GM23338 (cell line): ENCODE results near the gene NTN3. TPM values are rescaled to one million over a fixed set of nuclear protein-coding genes. Genes with fewer than 3 reads are reported as not detected.

Experiments
- ATAC-seq: fragments of 200-7000 bp; cut with Tn5 transposase; 3 replicates; pipeline ENCODE4 v1.9.1; 2020
- DNase-seq: peaks from one replicate; pipeline ENCODE4 v3.0.0-alpha.2; 2015; ENCODE audit warnings: low spot score
- H2AFZ ChIP-seq: fragments of 200-600 bp; sonication (generic); 2 replicates; pipeline ENCODE4 v1.8.0; 2016; ENCODE audit warnings: antibody characterized with exemption, mild to moderate bottlenecking, moderate library complexity
- H3F3A ChIP-seq: fragments of 200-600 bp; sonication (generic); replicated peaks from 2 replicates; pipeline ENCODE4 v1.8.0; 2017; ENCODE audit warnings: antibody characterized with exemption, mixed run types, low read depth
- H3K27ac ChIP-seq: fragments of 200-600 bp; sonication (generic); 2 replicates; pipeline ENCODE4 v1.6.1; 2016; ENCODE audit warnings: low read depth
- H3K27me3 ChIP-seq: fragments of 200-600 bp; sonication (generic); 2 replicates; pipeline ENCODE4 v1.8.0; 2016; ENCODE audit warnings: mild to moderate bottlenecking, mixed run types, moderate library complexity; ENCODE audit not compliant: insufficient read depth
- H3K36me3 ChIP-seq: fragments of 200-600 bp; sonication (generic); 2 replicates; pipeline ENCODE4 v1.8.0; 2016; ENCODE audit warnings: mild to moderate bottlenecking; ENCODE audit not compliant: insufficient read depth
- H3K4me1 ChIP-seq: fragments of 200-600 bp; sonication (generic); 2 replicates; pipeline ENCODE4 v1.8.0; 2016; ENCODE audit warnings: mild to moderate bottlenecking, moderate library complexity; ENCODE audit not compliant: insufficient read depth
- H3K4me2 ChIP-seq: fragments of 200-600 bp; sonication (generic); 2 replicates; pipeline ENCODE4 v1.7.1; 2017; ENCODE audit warnings: mixed run types
- H3K4me3 ChIP-seq: fragments of 200-600 bp; sonication (generic); 2 replicates; pipeline ENCODE4 v1.6.1; 2016; ENCODE audit warnings: mixed run types
- H3K79me2 ChIP-seq: fragments of 200-600 bp; sonication (generic); replicated peaks from 2 replicates; pipeline ENCODE4 v1.8.0; 2017; ENCODE audit warnings: mild to moderate bottlenecking; ENCODE audit not compliant: insufficient read depth
- H3K9me2 ChIP-seq: fragments of 200-600 bp; sonication (generic); 2 replicates; pipeline ENCODE4 v1.8.0; 2017; ENCODE audit not compliant: insufficient read depth
- H4K20me1 ChIP-seq: fragments of 200-600 bp; sonication (generic); replicated peaks from 2 replicates; pipeline ENCODE4 v1.8.0; 2017; ENCODE audit warnings: mild to moderate bottlenecking; ENCODE audit not compliant: insufficient read depth
- H3K27ac Mint-ChIP-seq: 2 replicates; pipeline ENCODE4 v1.8.0; 2020; ENCODE audit warnings: inconsistent platforms, mild to moderate bottlenecking, moderate library complexity, mixed read lengths
- H3K27me3 Mint-ChIP-seq: 3 replicates; pipeline ENCODE4 v1.8.0; 2022; ENCODE audit warnings: low read depth, mild to moderate bottlenecking, moderate library complexity, mixed read lengths, inconsistent platforms; ENCODE audit not compliant: insufficient read depth, poor library complexity
- H3K36me3 Mint-ChIP-seq: 3 replicates; pipeline ENCODE4 v1.8.0; 2021; ENCODE audit warnings: low read depth, mild to moderate bottlenecking, inconsistent platforms, moderate library complexity, mixed read lengths
- H3K4me1 Mint-ChIP-seq: 3 replicates; pipeline ENCODE4 v1.8.0; 2020; ENCODE audit warnings: mild to moderate bottlenecking, inconsistent platforms, mixed read lengths
- H3K4me3 Mint-ChIP-seq: 3 replicates; pipeline ENCODE4 v1.8.0; 2021; ENCODE audit warnings: moderate library complexity, mild to moderate bottlenecking, inconsistent platforms, mixed read lengths
- H3K9me3 Mint-ChIP-seq: 3 replicates; pipeline ENCODE4 v1.8.0; 2020; ENCODE audit warnings: moderate library complexity, mild to moderate bottlenecking, inconsistent platforms, mixed read lengths
- CREB1 ChIP-seq: fragments of 250-450 bp; sonication (Bioruptor Pico); IDR thresholded peaks from 2 replicates; pipeline ENCODE4 v1.5.0; 2020; ENCODE audit warnings: low read depth, mild to moderate bottlenecking, moderate library complexity
- EZH2 ChIP-seq: fragments of 200-600 bp; sonication (generic); IDR thresholded peaks from one replicate; pipeline ENCODE4 v1.8.0; 2017; ENCODE audit warnings: antibody characterized with exemption, mild to moderate bottlenecking, low read depth; ENCODE audit not compliant: unreplicated experiment
- EZH2phosphoT487 ChIP-seq: fragments of 200-600 bp; sonication (generic); IDR thresholded peaks from one replicate; pipeline ENCODE4 v1.8.1; 2018; ENCODE audit warnings: antibody characterized with exemption; ENCODE audit not compliant: unreplicated experiment
- JUNB ChIP-seq: IDR thresholded peaks from one replicate; pipeline ENCODE4 v1.6.1; 2016; ENCODE audit warnings: antibody characterized with exemption; ENCODE audit not compliant: unreplicated experiment
- NANOG ChIP-seq: IDR thresholded peaks from 2 replicates; pipeline ENCODE4 v1.6.1; 2016; ENCODE audit warnings: antibody characterized with exemption, borderline replicate concordance
- POLR2AphosphoS5 ChIP-seq: IDR thresholded peaks from 2 replicates; pipeline ENCODE4 v1.6.1; 2016; ENCODE audit warnings: antibody characterized with exemption, low read depth
- REST ChIP-seq: IDR thresholded peaks from one replicate; pipeline ENCODE4 v1.6.1; 2018; ENCODE audit warnings: antibody characterized with exemption; ENCODE audit not compliant: unreplicated experiment
- STAT1 ChIP-seq: IDR thresholded peaks from one replicate; pipeline ENCODE4 v1.6.1; 2016; ENCODE audit warnings: antibody characterized with exemption; ENCODE audit not compliant: unreplicated experiment
- ZNF114 ChIP-seq: fragments of 250-450 bp; sonication (Bioruptor Pico); IDR thresholded peaks from 2 replicates; pipeline ENCODE4 v1.5.0; 2020; ENCODE audit warnings: mild to moderate bottlenecking, moderate library complexity
- ZNF331 ChIP-seq: fragments of 250-450 bp; sonication (Bioruptor Pico); IDR thresholded peaks from 2 replicates; pipeline ENCODE4 v1.5.0; 2020; ENCODE audit warnings: low read depth, mild to moderate bottlenecking, moderate library complexity
- polyA plus RNA-seq: library from polyadenylated mRNA; unstranded; fragments of >200 nt; fragmentation: Nextera tagmentation; extraction: Ambion mirVana; gene quantifications from 2 replicates; pipeline ENCODE4 v1.2.1, GENCODE V29; 2016
- total RNA-seq: library from RNA; depleted of rRNA; stranded (reverse); fragments of >200 nt; shearing (Covaris generic); gene quantifications from 2 replicates; pipeline ENCODE4 v1.2.3, GENCODE V29; 2014
- TF ChIP-seq, protein P1 (sequence below): IDR thresholded peaks from 2 replicates; pipeline ENCODE4 v1.6.1; 2016; ENCODE audit warnings: antibody characterized with exemption
- TF ChIP-seq, protein P2 (sequence below): fragments of 250-450 bp; sonication (Bioruptor Pico); IDR thresholded peaks from 2 replicates; pipeline ENCODE4 v1.5.0; 2020; ENCODE audit warnings: mild to moderate bottlenecking, moderate library complexity

NTN3 gene
- total and polyA plus RNA-seq, 2 experiments from 2014 or later: 0.10 to 1.7 TPM

- TF ChIP-seq POLR2AphosphoS5: peak; percentile 77
- no peak for TF ChIP-seq EZH2
Observed at GRCh38 chr16:2513405-2514332, 42.6 kb downstream of the NTN3 start, which contains the start of gene ATP6V0C (continued).

DNA sequence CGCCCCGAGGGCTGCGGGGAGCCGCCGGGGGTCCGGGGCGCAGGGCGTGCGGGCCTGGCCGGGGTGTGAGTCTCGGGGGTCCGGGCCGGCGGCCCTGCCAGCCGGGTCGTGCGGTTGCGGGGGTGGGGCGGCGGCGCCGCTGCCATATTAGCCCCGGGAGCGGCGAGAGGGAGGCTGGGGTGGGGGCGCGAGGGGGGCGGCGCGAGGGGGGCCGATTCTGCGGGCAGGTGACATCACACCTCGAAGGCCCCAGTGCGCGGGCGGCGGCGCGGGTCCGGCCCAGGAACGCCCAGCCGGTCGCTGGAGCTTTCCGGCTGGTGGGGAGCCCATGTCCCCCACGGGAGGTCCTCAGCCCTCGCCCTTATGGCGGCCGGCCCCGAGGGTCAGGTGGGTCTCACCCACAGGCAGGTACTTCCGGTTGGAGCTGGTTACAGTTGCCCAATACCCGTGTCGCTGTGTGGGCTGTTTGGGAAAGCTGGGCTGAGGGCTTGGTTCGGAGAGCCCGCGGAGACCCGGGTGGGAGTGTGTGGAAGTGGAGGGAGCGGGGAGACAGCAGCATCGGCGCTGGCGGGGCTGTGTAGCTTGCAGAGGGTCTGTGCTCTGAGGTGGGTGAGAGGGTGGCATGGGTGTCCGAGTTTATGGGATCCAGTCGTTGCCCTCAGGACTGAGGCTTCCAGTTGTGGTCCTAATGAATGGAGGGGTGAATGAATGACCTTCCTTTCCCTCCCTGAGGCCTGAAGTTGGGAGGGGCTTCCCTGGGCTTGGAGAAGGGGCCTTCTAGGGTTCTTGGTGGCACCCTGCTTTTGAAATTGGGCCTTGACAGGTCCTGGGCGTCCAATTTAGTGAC, 43.5 kb downstream of the NTN3 start:
- Histone ChIP-seq H3K4me1 (peaks cover 22% of the 10 kb centered on the region; the same call in 1 of the 2 replicates), H3K36me3 (no peaks in the 10 kb centered on the region), H4K20me1 (peaks cover 29% of the 10 kb centered on the region), H3F3A (0 out of 2 replicates have a peak, but pooled peaks cover 23% of the 10 kb centered on the region), H3K4me2 (peak overlapping the region; percentile 92), H3K79me2 (peaks cover 50% of the 10 kb centered on the region), H3K9me2 (no peaks in the 10 kb centered on the region), H2AFZ (no peak overlapping the region), H3K27me3 (no peaks in the 10 kb centered on the region), H3K27ac (no peak overlapping the region), H3K4me3 (peak overlapping the region; percentile 91)
- DNase-seq: peak; percentile 52
- ATAC-seq: peak; percentile 1; the same call in 2 of the 3 replicates
- H3K27me3 Mint-ChIP-seq: peaks cover 42% of the 10 kb centered on the region
- peak overlapping the region; percentile 95 for H3K27ac Mint-ChIP-seq
- no peaks in the 10 kb centered on the region; the same call in 1 of the 3 replicates for H3K9me3 Mint-ChIP-seq
- peak overlapping the region; percentile 89 for H3K4me3 Mint-ChIP-seq
- peaks cover 52% of the 10 kb centered on the region for H3K4me1 Mint-ChIP-seq
- H3K36me3 Mint-ChIP-seq: peaks cover 11% of the 10 kb centered on the region
- no peak for TF ChIP-seq EZH2phosphoT487
- no peak for TF ChIP-seq CREB1 (CRISPR knock-in tag)
- no peak for TF ChIP-seq ZNF114 (CRISPR knock-in tag)
- no peak for TF ChIP-seq ZNF331 (CRISPR knock-in tag)
- TF ChIP-seq, protein P1, sequence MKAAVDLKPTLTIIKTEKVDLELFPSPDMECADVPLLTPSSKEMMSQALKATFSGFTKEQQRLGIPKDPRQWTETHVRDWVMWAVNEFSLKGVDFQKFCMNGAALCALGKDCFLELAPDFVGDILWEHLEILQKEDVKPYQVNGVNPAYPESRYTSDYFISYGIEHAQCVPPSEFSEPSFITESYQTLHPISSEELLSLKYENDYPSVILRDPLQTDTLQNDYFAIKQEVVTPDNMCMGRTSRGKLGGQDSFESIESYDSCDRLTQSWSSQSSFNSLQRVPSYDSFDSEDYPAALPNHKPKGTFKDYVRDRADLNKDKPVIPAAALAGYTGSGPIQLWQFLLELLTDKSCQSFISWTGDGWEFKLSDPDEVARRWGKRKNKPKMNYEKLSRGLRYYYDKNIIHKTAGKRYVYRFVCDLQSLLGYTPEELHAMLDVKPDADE: no peak
- TF ChIP-seq NANOG: no peak
- TF ChIP-seq POLR2AphosphoS5: no peak
- TF ChIP-seq, protein P2, sequence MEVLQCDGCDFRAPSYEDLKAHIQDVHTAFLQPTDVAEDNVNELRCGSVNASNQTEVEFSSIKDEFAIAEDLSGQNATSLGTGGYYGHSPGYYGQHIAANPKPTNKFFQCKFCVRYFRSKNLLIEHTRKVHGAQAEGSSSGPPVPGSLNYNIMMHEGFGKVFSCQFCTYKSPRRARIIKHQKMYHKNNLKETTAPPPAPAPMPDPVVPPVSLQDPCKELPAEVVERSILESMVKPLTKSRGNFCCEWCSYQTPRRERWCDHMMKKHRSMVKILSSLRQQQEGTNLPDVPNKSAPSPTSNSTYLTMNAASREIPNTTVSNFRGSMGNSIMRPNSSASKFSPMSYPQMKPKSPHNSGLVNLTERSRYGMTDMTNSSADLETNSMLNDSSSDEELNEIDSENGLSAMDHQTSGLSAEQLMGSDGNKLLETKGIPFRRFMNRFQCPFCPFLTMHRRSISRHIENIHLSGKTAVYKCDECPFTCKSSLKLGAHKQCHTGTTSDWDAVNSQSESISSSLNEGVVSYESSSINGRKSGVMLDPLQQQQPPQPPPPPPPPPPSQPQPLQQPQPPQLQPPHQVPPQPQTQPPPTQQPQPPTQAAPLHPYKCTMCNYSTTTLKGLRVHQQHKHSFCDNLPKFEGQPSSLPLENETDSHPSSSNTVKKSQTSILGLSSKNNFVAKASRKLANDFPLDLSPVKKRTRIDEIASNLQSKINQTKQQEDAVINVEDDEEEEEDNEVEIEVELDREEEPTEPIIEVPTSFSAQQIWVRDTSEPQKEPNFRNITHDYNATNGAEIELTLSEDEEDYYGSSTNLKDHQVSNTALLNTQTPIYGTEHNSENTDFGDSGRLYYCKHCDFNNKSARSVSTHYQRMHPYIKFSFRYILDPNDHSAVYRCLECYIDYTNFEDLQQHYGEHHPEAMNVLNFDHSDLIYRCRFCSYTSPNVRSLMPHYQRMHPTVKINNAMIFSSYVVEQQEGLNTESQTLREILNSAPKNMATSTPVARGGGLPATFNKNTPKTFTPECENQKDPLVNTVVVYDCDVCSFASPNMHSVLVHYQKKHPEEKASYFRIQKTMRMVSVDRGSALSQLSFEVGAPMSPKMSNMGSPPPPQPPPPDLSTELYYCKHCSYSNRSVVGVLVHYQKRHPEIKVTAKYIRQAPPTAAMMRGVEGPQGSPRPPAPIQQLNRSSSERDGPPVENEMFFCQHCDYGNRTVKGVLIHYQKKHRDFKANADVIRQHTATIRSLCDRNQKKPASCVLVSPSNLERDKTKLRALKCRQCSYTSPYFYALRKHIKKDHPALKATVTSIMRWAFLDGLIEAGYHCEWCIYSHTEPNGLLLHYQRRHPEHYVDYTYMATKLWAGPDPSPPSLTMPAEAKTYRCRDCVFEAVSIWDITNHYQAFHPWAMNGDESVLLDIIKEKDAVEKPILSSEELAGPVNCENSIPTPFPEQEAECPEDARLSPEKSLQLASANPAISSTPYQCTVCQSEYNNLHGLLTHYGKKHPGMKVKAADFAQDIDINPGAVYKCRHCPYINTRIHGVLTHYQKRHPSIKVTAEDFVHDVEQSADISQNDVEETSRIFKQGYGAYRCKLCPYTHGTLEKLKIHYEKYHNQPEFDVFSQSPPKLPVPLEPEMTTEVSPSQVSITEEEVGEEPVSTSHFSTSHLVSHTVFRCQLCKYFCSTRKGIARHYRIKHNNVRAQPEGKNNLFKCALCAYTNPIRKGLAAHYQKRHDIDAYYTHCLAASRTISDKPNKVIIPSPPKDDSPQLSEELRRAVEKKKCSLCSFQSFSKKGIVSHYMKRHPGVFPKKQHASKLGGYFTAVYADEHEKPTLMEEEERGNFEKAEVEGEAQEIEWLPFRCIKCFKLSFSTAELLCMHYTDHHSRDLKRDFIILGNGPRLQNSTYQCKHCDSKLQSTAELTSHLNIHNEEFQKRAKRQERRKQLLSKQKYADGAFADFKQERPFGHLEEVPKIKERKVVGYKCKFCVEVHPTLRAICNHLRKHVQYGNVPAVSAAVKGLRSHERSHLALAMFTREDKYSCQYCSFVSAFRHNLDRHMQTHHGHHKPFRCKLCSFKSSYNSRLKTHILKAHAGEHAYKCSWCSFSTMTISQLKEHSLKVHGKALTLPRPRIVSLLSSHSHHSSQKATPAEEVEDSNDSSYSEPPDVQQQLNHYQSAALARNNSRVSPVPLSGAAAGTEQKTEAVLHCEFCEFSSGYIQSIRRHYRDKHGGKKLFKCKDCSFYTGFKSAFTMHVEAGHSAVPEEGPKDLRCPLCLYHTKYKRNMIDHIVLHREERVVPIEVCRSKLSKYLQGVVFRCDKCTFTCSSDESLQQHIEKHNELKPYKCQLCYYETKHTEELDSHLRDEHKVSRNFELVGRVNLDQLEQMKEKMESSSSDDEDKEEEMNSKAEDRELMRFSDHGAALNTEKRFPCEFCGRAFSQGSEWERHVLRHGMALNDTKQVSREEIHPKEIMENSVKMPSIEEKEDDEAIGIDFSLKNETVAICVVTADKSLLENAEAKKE (CRISPR knock-in tag): no peak
- no peak for TF ChIP-seq JUNB
- no peak for TF ChIP-seq STAT1
- no peak for TF ChIP-seq REST
